Thymus (tissue), 11 donors: Measurements from ENCODE around the gene NRL. TPM values are rescaled to one million over a fixed set of nuclear protein-coding genes. Genes with fewer than 3 reads are reported as not detected.
A peak's percentile ranks its signal among the peaks of the same experiment; 100 is the strongest.

Experiments used
- DNase-seq, 9 donors: peaks; one replicate each; pipeline ENCODE4 v3.0.0-alpha.2; 2013; ENCODE audit warnings: low spot score in 9 of 9, low read depth in 6 of 9, missing footprints in 1 of 9
- H3K27ac ChIP-seq, 2 donors: one replicate each; pipeline ENCODE4 v1.5.1; 2013; ENCODE audit warnings: control low read depth in 1 of 2, low read depth in 1 of 2, low read length in 1 of 2, mild to moderate bottlenecking in 1 of 2, moderate library complexity in 1 of 2
- H3K27me3 ChIP-seq, 2 donors: one replicate each; pipeline ENCODE4 v1.5.1; 2013; ENCODE audit warnings: low read length in 1 of 2; ENCODE audit not compliant: control insufficient read depth in 2 of 2, insufficient read depth in 1 of 2
- H3K36me3 ChIP-seq, 2 donors: one replicate each; pipeline ENCODE4 v1.5.1; 2013; ENCODE audit warnings: low read length in 1 of 2, mild to moderate bottlenecking in 1 of 2, moderate library complexity in 1 of 2; ENCODE audit not compliant: control insufficient read depth in 2 of 2, insufficient read depth in 2 of 2
- H3K4me1 ChIP-seq, 2 donors: one replicate each; pipeline ENCODE4 v1.5.1; 2013; ENCODE audit warnings: low read length in 2 of 2; ENCODE audit not compliant: control insufficient read depth in 2 of 2, insufficient read depth in 2 of 2
- H3K4me3 ChIP-seq, 2 donors: one replicate each; pipeline ENCODE4 v1.5.1; 2013; ENCODE audit warnings: low read length in 2 of 2, control low read depth in 1 of 2, mild to moderate bottlenecking in 1 of 2
- H3K9me3 ChIP-seq, 2 donors: one replicate each; pipeline ENCODE4 v1.5.1; 2013; ENCODE audit warnings: low read length in 1 of 2, mild to moderate bottlenecking in 1 of 2; ENCODE audit not compliant: control insufficient read depth in 2 of 2, insufficient read depth in 1 of 2
- WGBS: extraction: QIAGEN DNeasy Blood & Tissue Kit; methylation state at CpG from one replicate; pipeline ENCODE4 v1.1.7; 2013; 5-methylcytosine and 5-hydroxymethylcytosine counted together
- polyA plus RNA-seq: library from polyadenylated mRNA; stranded (reverse); fragments of 200-250 nt; gene quantifications from one replicate; pipeline ENCODE4 v1.2.3, GENCODE V29; 2013
- total RNA-seq: library from RNA; stranded (reverse); fragments of 120-200 nt; gene quantifications from one replicate; pipeline ENCODE4 v1.2.4, GENCODE V29; 2013
- donor health status: healthy.

NRL gene
- total and polyA plus RNA-seq, 2 donors = 3.4 to 4.7 TPM

GRCh38 chr14:24137529-24138395, 23.0 kb upstream of the NRL start:
- H3K27ac ChIP-seq = peak overlapping the region in 1 of 2 donors; percentile 50
- 99% methylated on average over 8 of the region's 8 CpGs for WGBS
- DNase-seq = no peak
- peaks cover 19 to 31% of the 10 kb centered on the region in 2 donors for H3K36me3 ChIP-seq
- no peak overlapping the region for H3K4me3 ChIP-seq
- H3K9me3 ChIP-seq = peaks cover 0 to 12% of the 10 kb centered on the region in 2 donors
- peaks cover 26 to 52% of the 10 kb centered on the region in 2 donors for H3K4me1 ChIP-seq
- no peaks in the 10 kb centered on the region for H3K27me3 ChIP-seq

- no peak for DNase-seq
- Histone ChIP-seq H3K4me3 (peak overlapping the region; percentile 78 to 79), H3K36me3 (peaks cover 19 to 28% of the 10 kb centered on the region in 2 donors), H3K4me1 (peaks cover 30 to 56% of the 10 kb centered on the region in 2 donors), H3K27me3 (no peaks in the 10 kb centered on the region), H3K27ac (peak overlapping the region; percentile 50 to 89), H3K9me3 (peaks cover 0 to 12% of the 10 kb centered on the region in 2 donors)
- WGBS = 50% methylated on average over 13 of the region's 13 CpGs
These were observed 22.2 kb upstream of the NRL start for GRCh38 chr14:24136684-24137528.

- H3K9me3 ChIP-seq = peaks cover 0 to 4% of the 10 kb centered on the region in 2 donors
- no peaks in the 10 kb centered on the region for H3K27me3 ChIP-seq
- H3K4me1 ChIP-seq = peaks cover 32 to 60% of the 10 kb centered on the region in 2 donors
- H3K27ac ChIP-seq = peak within 1 kb of the TSS; percentile 77 to 89
- H3K4me3 ChIP-seq = peak within 1 kb of the TSS; percentile 78 to 79
- DNase-seq = peak in 8 of 9 donors; percentile 85 to 95 (median 89)
- peaks cover 19 to 28% of the 10 kb centered on the region in 2 donors for H3K36me3 ChIP-seq
- under 1% methylated on average over 75 of the region's 75 CpGs for WGBS
These were observed 21.3 kb upstream of the NRL start, which contains the start of gene PSME1 for GRCh38 chr14:24135834-24136683. PSME1 (plus strand) TSS chr14:24136194; CDS start chr14:24136263, 69 bp downstream.

GRCh38 chr14:24135584-24135833, 20.8 kb upstream of the NRL start:
- no peak for DNase-seq
- H3K27ac ChIP-seq = peak overlapping the region; percentile 12 to 88
- H3K4me3 ChIP-seq = peak overlapping the region; percentile 39 to 78
- WGBS = 27% methylated on average over 9 of the region's 9 CpGs
- peaks cover 19 to 28% of the 10 kb centered on the region in 2 donors for H3K36me3 ChIP-seq
- H3K4me1 ChIP-seq = peaks cover 35 to 62% of the 10 kb centered on the region in 2 donors
- H3K9me3 ChIP-seq = no peaks in the 10 kb centered on the region
- H3K27me3 ChIP-seq = no peaks in the 10 kb centered on the region

- Histone ChIP-seq H3K27me3 (no peaks in the 10 kb centered on the region), H3K9me3 (no peaks in the 10 kb centered on the region), H3K4me1 (peaks cover 28 to 51% of the 10 kb centered on the region in 2 donors), H3K36me3 (peaks cover 12 to 18% of the 10 kb centered on the region in 2 donors), H3K27ac (no peak overlapping the region), H3K4me3 (no peak overlapping the region)
- WGBS = 99% methylated on average over 1 of the region's 1 CpG
- DNase-seq = no peak
These were observed 19.0 kb upstream of the NRL start for GRCh38 chr14:24133735-24134134.

GRCh38 chr14:24132976-24133375, 18.2 kb upstream of the NRL start:
- H3K36me3 ChIP-seq = peaks cover 5 to 10% of the 10 kb centered on the region in 2 donors
- peaks cover 28 to 49% of the 10 kb centered on the region in 2 donors for H3K4me1 ChIP-seq
- H3K9me3 ChIP-seq = no peaks in the 10 kb centered on the region
- peak overlapping the region; percentile 68 to 72 for H3K27ac ChIP-seq
- 96% methylated on average over 2 of the region's 2 CpGs for WGBS
- DNase-seq = no peak
- no peak overlapping the region for H3K4me3 ChIP-seq
- no peaks in the 10 kb centered on the region for H3K27me3 ChIP-seq

- H3K27ac ChIP-seq = peak overlapping the region; percentile 68 to 72
These were observed 17.4 kb upstream of the NRL start for GRCh38 chr14:24132061-24132685.

GRCh38 chr14:24131549-24131966, 16.8 kb upstream of the NRL start:
- no peaks in the 10 kb centered on the region for H3K27me3 ChIP-seq
- no peak for DNase-seq
- peaks cover 21 to 35% of the 10 kb centered on the region in 2 donors for H3K4me1 ChIP-seq
- H3K36me3 ChIP-seq = no peaks in the 10 kb centered on the region
- no peaks in the 10 kb centered on the region for H3K9me3 ChIP-seq
- WGBS = 97% methylated on average over 15 of the region's 15 CpGs
- no peak overlapping the region for H3K27ac ChIP-seq
- no peak overlapping the region for H3K4me3 ChIP-seq

More at GRCh38 chr14:24132061-24132685, 17.4 kb upstream of the NRL start:
- H3K9me3 ChIP-seq = no peaks in the 10 kb centered on the region
- peaks cover 0 to 2% of the 10 kb centered on the region in 2 donors for H3K36me3 ChIP-seq
- DNase-seq = peak in 3 of 9 donors; percentile 45 to 68 (median 48)
- H3K4me1 ChIP-seq = peaks cover 27 to 41% of the 10 kb centered on the region in 2 donors
- no peaks in the 10 kb centered on the region for H3K27me3 ChIP-seq
- 34% methylated on average over 24 of the region's 24 CpGs for WGBS
- no peak overlapping the region for H3K4me3 ChIP-seq
